Sigmoid colon (tissue), 4 donors: Measurements from ENCODE around the gene GRIK3.

ENCODE experiments used
- CTCF ChIP-seq, 4 experiments: fragments of 450-650 bp in 3 of 4; fragments of 200-600 bp in 1 of 4; IDR thresholded peaks; one replicate each; pipeline ENCODE4 v1.5.1; 2016 to 2019; ENCODE audit warnings: antibody characterized with exemption in 4 of 4, mild to moderate bottlenecking in 3 of 4, moderate library complexity in 2 of 4
- POLR2AphosphoS5 ChIP-seq, 4 donors: sonication (generic); formaldehyde crosslinking; IDR thresholded peaks; one replicate each; pipeline ENCODE4 v1.6.1; 2017; ENCODE audit warnings: antibody characterized with exemption in 4 of 4

- TF ChIP-seq POLR2AphosphoS5 (IDR thresholded peaks at IDR 0.05) (no peak), CTCF (IDR thresholded peaks at IDR 0.05) (no peak)
These were observed 184.4 kb downstream of the GRIK3 start for GRCh38 chr1:36849956-36850355.
